Lung (tissue), 12 donors: Measurements from ENCODE around the gene C10orf53. TPM values are rescaled to one million over a fixed set of nuclear protein-coding genes. Genes with fewer than 3 reads are reported as not detected.

ENCODE experiments used
- ATAC-seq: fragments of 200-7000 bp; cut with Tn5 transposase; one replicate; pipeline ENCODE4 v1.9.1; 2020; ENCODE audit warnings: moderate number of reproducible peaks; ENCODE audit not compliant: insufficient read depth, low FRiP score
- DNase-seq, 3 donors: peaks; one replicate each; pipeline ENCODE4 v3.0.0-alpha.2; 2013 to 2017
- H3K27ac ChIP-seq, 2 donors: one replicate each; pipeline ENCODE4 v1.5.1; 2013; ENCODE audit warnings: mild to moderate bottlenecking in 2 of 2, moderate library complexity in 2 of 2, control low read depth in 1 of 2, inconsistent platforms in 1 of 2, low read depth in 1 of 2, low read length in 1 of 2
- H3K27me3 ChIP-seq, 3 donors: one replicate each; pipeline ENCODE4 v1.5.1; 2013; ENCODE audit warnings: low read length in 2 of 3; ENCODE audit not compliant: control insufficient read depth in 3 of 3, insufficient read depth in 3 of 3
- H3K36me3 ChIP-seq, 4 donors: one replicate each; pipeline ENCODE4 v1.5.1; 2013; ENCODE audit warnings: low read length in 4 of 4, mild to moderate bottlenecking in 1 of 4, moderate library complexity in 1 of 4; ENCODE audit not compliant: control insufficient read depth in 4 of 4, insufficient read depth in 4 of 4
- H3K4me1 ChIP-seq, 5 donors: one replicate each; pipeline ENCODE4 v1.5.1; 2013; ENCODE audit warnings: low read length in 5 of 5, mild to moderate bottlenecking in 2 of 5, moderate library complexity in 1 of 5; ENCODE audit not compliant: control insufficient read depth in 5 of 5, insufficient read depth in 5 of 5
- H3K4me3 ChIP-seq: one replicate; pipeline ENCODE4 v1.5.1; 2013; ENCODE audit warnings: mild to moderate bottlenecking, control low read depth, moderate library complexity
- H3K9ac ChIP-seq, 2 donors: one replicate each; pipeline ENCODE4 v1.5.1; 2013; ENCODE audit warnings: low read length in 2 of 2, control low read depth in 1 of 2; ENCODE audit not compliant: insufficient read depth in 1 of 2
- H3K9me3 ChIP-seq, 4 donors: one replicate each; pipeline ENCODE4 v1.5.1; 2013; ENCODE audit warnings: low read length in 3 of 4, mild to moderate bottlenecking in 1 of 4, moderate library complexity in 1 of 4; ENCODE audit not compliant: control insufficient read depth in 4 of 4, insufficient read depth in 3 of 4
- CTCF ChIP-seq: IDR thresholded peaks from 2 replicates; pipeline ENCODE4 v1.5.1; 2012; ENCODE audit warnings: mild to moderate bottlenecking; ENCODE audit errors: control extremely low read depth, extremely low read depth
- WGBS, 2 donors: extraction: QIAGEN DNeasy Blood & Tissue Kit; methylation state at CpG; one replicate each; pipeline ENCODE4 v1.1.7; 2013; 5-methylcytosine and 5-hydroxymethylcytosine counted together
- polyA plus RNA-seq, 2 donors: library from polyadenylated mRNA; stranded (reverse); fragments of 200-250 nt; gene quantifications; one replicate each; pipeline ENCODE4 v1.2.1, GENCODE V29; 2013
- total RNA-seq, 2 donors: library from RNA; depleted of rRNA in 1 of 2; stranded (reverse); fragments of >200 nt in 1 of 2; gene quantifications; one replicate each; pipeline ENCODE4 v1.2.1, GENCODE V29; 2014 to 2021
- donor health status: control.
- donor health status: control.
- donor health status: Bipolar disorder and iron deficiency.
- donor health status: healthy.
- donor health status: DM: yes; HTN: yes; CAD: no.

The C10orf53 gene
- total and polyA plus RNA-seq, 4 donors = 0.09 to 0.11 TPM; not detected in 2

- peaks cover 0 to 5% (median 0%) of the 10 kb centered on the region in 5 donors for H3K4me1 ChIP-seq
- no peak overlapping the region for H3K4me3 ChIP-seq
- DNase-seq (no peak), ATAC-seq (no peak)
- H3K36me3 ChIP-seq = no peaks in the 10 kb centered on the region
- peaks cover 0 to 19% (median 4%) of the 10 kb centered on the region in 4 donors for H3K9me3 ChIP-seq
- no peak overlapping the region for H3K27ac ChIP-seq
- H3K9ac ChIP-seq = no peak overlapping the region
- H3K27me3 ChIP-seq = peaks cover 0 to 14% (median 12%) of the 10 kb centered on the region in 3 donors
- no peak for TF ChIP-seq CTCF
- WGBS, 2 donors = 91 to 97% methylated on average over 2 of the region's 2 CpGs
Measured at GRCh38 chr10:49682879-49683278, 3.4 kb downstream of the C10orf53 start.

- DNase-seq = no peak
- Histone ChIP-seq H3K27ac (no peak overlapping the region), H3K4me1 (no peaks in the 10 kb centered on the region), H3K9me3 (peaks cover 0 to 17% (median 4%) of the 10 kb centered on the region in 4 donors), H3K4me3 (no peak overlapping the region), H3K9ac (no peak overlapping the region), H3K36me3 (no peaks in the 10 kb centered on the region), H3K27me3 (peaks cover 0 to 43% (median 35%) of the 10 kb centered on the region in 3 donors)
- WGBS, 2 donors = 62 to 79% methylated on average over 4 of the region's 4 CpGs
- ATAC-seq = no peak
- no peak for TF ChIP-seq CTCF
Measured at GRCh38 chr10:49686651-49687050, 7.2 kb downstream of the C10orf53 start.

GRCh38 chr10:49688261-49688846 is 8.9 kb downstream of the C10orf53 start:
- Histone ChIP-seq H3K27me3 (peaks cover 0 to 57% (median 42%) of the 10 kb centered on the region in 3 donors), H3K9ac (no peak overlapping the region), H3K36me3 (no peaks in the 10 kb centered on the region), H3K4me1 (no peaks in the 10 kb centered on the region), H3K9me3 (peaks cover 0 to 14% (median 4%) of the 10 kb centered on the region in 4 donors), H3K27ac (no peak overlapping the region), H3K4me3 (no peak overlapping the region)
- no peak for ATAC-seq
- WGBS, 2 donors = 18 to 20% methylated on average over 8 of the region's 8 CpGs
- DNase-seq = no peak
- no peak for TF ChIP-seq CTCF

- 17 to 21% methylated on average over 7 of the region's 7 CpGs for WGBS, 2 donors
- H3K27me3 ChIP-seq = peaks cover 0 to 62% (median 42%) of the 10 kb centered on the region in 3 donors
- no peaks in the 10 kb centered on the region for H3K4me1 ChIP-seq
- H3K27ac ChIP-seq = no peak overlapping the region
- ATAC-seq = no peak
- no peaks in the 10 kb centered on the region for H3K36me3 ChIP-seq
- H3K9ac ChIP-seq = no peak overlapping the region
- TF ChIP-seq CTCF = no peak
- H3K9me3 ChIP-seq = peaks cover 0 to 17% (median 4%) of the 10 kb centered on the region in 4 donors
- no peak overlapping the region for H3K4me3 ChIP-seq
- no peak for DNase-seq
Measured at GRCh38 chr10:49688920-49689319, 9.5 kb downstream of the C10orf53 start.
